GM18499 (cell line): ENCODE measurements around the gene DOCK8.
"Not testable (repeated sequence)": the region's sequence is repeated elsewhere in the genome, so short reads cannot be mapped to it uniquely, and the experiment has no call there.

Experiments
- ATAC-seq: cut with Tn5 transposase; IDR thresholded peaks from one replicate; pipeline ENCODE4 v1.9.1; 2021; ENCODE audit warnings: moderate number of reproducible peaks; ENCODE audit not compliant: insufficient read depth, unreplicated experiment

The DOCK8 gene

DNA sequence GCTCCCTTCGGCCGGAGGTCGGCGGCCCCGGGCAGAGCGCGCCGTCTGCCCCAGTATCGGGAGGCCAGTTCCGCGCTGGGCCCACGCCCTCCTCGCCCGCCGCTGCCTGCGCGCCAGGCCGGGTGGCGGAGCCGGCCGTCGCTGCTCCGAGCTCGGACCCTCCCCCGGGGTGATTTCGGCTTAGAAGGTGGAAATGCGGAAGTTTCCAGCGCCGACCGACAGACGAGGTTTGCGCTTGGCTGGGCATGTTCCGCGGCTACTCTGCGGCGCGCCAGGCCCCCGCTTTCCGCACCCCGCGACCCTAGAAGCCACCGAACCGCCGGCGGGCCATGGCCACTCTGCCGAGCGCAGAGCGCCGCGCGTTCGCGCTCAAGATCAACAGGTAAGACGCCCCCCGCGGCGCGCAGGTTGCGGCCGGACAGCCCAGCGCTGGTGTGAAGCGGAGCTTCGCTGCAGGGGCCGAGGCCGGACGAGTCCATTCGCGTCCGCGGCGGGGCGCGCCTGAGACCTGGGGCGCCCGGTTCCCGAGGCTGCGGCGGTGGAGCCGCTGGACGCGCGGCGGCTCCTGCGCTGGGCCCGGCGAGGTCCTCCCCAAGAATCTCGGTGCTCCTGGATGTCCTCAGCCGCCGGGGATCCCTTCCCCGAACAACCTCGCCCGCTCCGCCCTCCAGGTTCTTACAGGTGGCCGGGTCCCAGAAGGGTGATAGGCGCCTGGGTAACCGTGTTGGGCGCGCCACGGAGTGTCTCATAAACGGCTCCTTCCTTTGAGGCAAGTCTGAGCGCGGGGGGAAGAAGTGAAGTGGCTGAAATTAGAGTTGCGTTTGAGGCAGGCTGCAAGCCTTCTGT lies at the start of gene DOCK8:
Gene DOCK8 (plus strand): TSS at position 218 of the 846 bp plus-strand sequence. CDS start 112 bp downstream, at position 330.
- ATAC-seq: peak; percentile 51

GRCh38 chr9:169757-170156 lies 44.9 kb upstream of the DOCK8 start:
- ATAC-seq: not testable (repeated sequence)

DNA sequence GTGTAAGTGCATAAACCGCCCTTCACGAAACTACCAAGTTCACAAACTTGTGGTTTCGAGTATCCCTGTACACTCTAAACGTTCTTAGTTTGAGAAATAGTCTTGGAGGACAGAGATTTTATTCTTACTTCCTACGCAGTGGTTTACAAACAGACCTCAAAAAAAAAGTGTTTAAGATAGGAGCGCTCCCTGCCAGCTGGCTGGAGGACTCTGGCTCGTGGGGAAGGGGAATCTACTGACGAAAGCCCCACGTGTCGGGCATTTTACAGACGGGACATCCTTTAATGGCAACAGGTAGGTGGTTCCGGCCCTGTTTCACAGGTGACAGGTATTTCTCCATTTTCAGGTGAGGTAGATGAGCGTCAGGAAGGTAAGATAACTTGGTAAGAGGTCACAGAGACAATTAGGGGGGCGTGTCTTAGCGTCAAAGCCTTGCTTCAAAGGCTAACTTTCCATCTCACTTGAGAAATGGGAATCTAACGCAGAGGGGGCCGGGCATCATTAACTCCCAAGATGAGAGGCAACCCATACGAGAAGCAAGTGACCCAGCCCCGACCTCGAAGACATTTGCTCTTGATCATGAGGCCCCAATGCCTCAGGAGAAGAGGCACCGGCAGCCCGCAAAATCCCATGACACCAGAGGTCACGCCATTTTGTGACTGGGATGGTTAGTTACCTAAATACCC lies 36.4 kb upstream of the DOCK8 start:
- not testable (repeated sequence) for ATAC-seq

DNA sequence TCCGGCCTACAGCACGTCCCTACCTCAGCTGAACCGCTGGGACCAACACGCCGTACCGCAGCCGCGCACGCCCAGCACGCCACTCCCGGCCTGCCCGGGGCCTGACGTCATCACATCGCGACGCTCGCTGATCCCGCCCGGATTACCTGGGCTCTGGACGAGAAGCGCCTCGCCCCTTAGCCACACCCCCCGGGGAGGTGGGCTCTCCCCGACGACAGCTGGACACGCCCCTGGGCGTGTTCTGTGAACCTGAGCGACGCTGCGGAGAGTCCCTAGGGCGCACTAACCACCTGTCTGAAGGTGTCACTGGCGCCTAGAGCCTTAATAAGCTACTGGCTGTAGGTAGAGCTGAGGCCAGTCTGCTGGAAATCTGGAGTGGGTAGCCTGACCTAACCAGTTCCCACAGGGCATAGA lies 35.7 kb upstream of the DOCK8 start, which contains the start of gene ZNG1A:
Gene ZNG1A (minus strand): TSS at position 87 of the 414 bp plus-strand sequence. CDS start 87 bp downstream, outside the sequence.
- ATAC-seq: not testable (repeated sequence)

GRCh38 chr9:199601-200000 lies 15.1 kb upstream of the DOCK8 start:
- ATAC-seq: not testable (repeated sequence)

DNA sequence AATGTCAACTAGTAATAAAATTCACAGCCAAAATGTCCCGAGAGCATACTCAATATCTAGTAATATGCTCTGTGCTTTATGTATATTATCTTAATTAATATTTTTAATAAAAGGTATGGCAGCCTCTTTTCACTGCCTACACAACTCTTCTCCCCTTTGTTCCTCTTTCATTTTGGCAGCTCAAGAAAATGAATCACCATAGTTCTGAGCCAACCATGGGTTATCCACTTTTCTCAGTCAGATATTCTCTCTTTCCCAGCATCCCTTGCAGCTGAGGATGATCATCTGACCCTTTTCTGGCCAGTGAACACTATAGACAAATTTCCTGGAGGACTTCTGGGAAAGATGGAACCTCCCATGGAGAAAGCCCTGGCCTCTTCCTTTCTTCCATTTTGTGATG lies 8.2 kb upstream of the DOCK8 start:
- ATAC-seq: no peak

DNA sequence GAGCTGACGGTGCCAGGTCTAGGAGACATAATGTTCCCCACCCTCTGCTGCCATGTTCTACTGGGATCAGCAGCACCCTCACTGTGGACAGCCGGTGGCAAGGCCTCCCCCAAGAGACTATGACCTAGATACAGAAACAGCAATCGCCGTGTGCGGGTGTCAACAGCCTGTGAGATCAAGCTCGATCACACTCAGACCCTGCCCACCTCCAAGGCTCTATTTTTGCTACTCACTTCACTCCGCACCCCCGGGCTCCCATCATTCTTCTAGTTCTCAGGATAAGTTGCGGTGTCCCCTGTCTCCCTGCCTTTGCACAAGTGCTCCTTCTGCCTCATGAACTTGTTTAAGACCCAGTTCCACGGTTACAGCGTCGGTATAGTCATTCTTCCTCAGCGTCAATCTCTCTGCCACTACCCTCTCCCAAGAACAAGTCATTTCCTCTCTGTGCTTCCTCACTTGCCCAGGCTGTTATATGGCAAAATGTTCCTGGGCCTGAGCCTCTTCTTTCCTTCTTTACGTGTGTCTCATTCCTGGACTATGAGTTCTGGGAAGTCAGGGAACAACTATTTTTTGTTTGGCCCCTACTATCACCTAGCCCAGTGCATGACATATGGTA lies 5.4 kb upstream of the DOCK8 start:
- no peak for ATAC-seq

DNA sequence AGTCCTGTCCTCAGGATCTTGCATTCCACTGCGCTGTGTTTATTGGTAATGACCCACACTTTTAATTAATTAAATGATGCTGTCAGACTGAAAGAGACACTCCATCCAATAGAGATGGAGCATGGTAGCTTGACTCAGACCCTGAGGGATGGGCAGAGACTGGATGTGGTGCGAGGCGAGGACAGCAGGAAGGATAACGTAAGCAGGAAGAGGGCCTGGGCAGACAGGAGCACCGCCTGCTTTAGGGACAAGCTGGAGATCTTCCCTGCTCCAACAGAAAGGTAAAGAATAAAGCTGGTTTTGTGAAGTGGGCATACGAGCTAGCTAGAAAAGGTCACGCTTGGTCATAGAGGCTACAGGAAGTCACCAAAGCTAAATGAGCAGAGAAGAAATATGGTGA lies 3.6 kb upstream of the DOCK8 start:
- ATAC-seq: no peak

DNA sequence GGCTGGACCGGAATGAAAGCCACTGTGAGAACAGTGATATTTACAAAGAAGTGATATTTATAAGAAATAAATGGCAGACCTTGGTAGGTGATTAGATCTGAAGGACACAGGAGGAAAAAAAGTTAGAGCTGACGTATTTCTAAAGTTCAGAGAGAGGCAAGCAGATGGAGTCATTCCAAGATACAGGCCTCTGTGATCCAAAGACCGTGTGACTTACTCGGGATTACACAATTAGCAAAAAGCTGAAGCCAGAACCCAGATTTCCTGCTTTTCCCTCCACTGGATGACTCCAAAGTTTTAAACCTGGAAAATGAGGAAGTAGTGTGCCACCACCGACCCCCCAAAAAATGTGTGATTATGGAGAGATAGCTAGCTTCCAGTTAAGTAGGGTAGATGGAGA lies 3.1 kb upstream of the DOCK8 start:
- no peak for ATAC-seq

DNA sequence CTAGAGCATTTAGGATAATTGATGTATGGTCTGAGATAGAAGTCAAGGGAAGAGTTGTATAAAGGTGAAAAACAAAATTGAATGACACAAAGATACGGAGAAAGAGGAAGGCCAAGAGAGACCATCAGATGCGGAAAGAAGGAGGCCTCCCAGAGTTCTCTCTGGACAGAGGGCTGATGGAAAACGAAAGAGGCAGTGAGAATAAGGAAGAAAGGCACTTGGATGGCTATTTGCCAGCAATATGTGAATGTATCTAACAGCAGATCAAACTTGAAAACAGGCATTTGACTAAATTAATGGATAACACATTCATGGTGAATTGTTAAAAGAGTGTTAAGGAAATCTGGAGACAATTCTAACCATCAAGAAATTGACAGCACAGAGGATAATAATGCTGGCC lies 2.4 kb upstream of the DOCK8 start:
- no peak for ATAC-seq

DNA sequence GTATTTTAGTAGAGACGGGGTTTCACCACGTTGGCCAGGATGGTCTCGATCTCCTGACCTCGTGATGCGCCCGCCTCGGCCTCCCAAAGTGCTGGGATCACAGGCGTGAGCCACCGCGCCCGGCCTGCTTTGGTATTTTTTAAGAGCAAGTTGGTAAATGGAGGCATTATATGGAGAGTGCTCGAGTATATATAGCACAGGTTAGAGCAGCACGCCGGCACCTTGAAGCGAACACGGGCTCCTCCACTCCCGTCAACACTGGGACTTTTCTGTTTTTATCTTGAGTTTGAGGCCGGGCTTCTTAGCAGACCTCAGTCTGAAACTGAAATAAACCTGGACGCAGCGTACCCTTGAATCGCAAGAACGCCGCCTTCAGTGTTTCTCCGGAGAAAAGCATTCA lies 764 bp upstream of the DOCK8 start:
- ATAC-seq: not testable (repeated sequence)

GRCh38 chr9:214351-214647 lies 366 bp upstream of the DOCK8 start:
- ATAC-seq: no peak

DNA sequence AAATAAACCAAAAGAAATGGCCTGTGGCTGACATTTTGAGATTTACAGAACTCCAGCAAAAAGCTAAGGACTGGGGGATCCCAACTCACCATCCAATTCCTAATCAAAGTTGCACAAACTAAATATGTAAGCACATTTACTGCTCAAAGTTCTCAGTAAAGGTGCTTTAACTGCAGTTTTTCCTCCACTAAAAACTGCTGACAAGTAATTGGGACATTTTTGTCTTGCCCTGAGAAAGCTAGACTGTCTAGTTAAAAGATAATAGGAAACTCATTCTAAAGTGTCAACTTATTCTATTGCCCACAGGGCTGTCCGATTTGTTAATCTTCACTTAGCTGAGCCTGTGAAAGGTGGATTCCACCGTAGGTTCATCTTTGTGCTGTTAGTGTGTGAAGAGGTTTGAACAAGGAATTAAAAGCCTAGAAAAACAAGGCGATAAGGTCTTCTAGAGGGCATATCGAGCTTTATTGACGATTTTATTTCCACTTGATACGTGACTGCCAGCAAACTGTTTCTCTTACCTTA lies 1.0 kb downstream of the DOCK8 start:
- ATAC-seq: no peak

- ATAC-seq: no peak
These were observed 2.2 kb downstream of the DOCK8 start for GRCh38 chr9:216866-217265.

- no peak for ATAC-seq
These were observed 3.3 kb downstream of the DOCK8 start for GRCh38 chr9:217950-218349.

GRCh38 chr9:219036-219435 lies 4.4 kb downstream of the DOCK8 start:
- not testable (repeated sequence) for ATAC-seq

DNA sequence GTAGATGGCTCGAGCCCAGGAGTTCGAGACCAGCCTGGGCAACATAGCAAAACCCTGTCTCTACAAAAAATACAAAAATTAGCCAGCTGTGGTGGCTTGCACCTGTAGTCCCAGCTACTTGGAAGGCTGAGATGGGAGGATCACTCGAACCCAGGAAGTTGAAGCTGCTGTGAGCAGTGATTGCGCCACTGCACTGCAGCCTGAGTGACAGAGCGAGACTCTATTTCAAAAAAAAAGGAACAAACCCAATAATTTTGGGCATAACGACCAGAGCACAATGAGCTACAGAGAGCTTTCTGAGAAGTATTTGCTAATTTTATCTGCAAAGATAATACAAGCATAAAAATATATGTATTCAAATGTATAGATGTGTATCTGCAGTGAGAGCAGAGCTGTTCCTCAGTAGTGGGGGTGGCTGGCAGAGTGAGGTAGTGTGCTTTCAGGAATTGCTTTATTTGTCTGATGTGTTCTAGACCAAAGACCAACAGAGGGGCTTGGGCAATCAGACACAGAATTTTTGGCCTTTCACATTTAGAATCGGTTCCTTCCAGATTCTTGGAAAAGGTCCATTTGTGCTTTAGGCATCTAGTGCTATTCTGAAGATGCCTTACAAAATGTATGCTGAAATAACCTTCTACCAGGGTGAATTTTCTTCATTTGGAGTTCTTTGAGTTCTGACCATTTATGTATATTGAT lies 5.2 kb downstream of the DOCK8 start:
- no peak for ATAC-seq

- no peak for ATAC-seq
These were observed 7.5 kb downstream of the DOCK8 start for GRCh38 chr9:221989-222776.

GRCh38 chr9:223152-223551 lies 8.5 kb downstream of the DOCK8 start:
- no peak for ATAC-seq

GRCh38 chr9:224026-224425 lies 9.4 kb downstream of the DOCK8 start:
- ATAC-seq: no peak
